Skin of body (tissue), 2 donors: Measurements from ENCODE around the gene IRF8. TPM values are rescaled to one million over a fixed set of nuclear protein-coding genes. Genes with fewer than 3 reads are reported as not detected.
"Not testable (repeated sequence)": the region's sequence is repeated elsewhere in the genome, so short reads cannot be mapped to it uniquely, and the experiment has no call there.

ENCODE experiments used
- DNase-seq: peaks from one replicate; lab custom pipeline; 2025; lab: John Stamatoyannopoulos, UW
- total RNA-seq: library from RNA; depleted of rRNA; stranded (reverse); fragments of >200 nt; gene quantifications from one replicate; pipeline ENCODE4 v1.2.3, GENCODE V29; 2014

Gene IRF8
- total RNA-seq, 1 donor from 2014 or later, result 22.6 TPM

- DNase-seq, result no peak
Observed at GRCh38 chr16:85892760-85893159, 6.2 kb upstream of the IRF8 start.

- DNase-seq, result no peak
Observed at GRCh38 chr16:85894266-85894665, 4.7 kb upstream of the IRF8 start.

GRCh38 chr16:85897382-85897781 is 1.6 kb upstream of the IRF8 start:
- no peak for DNase-seq

GRCh38 chr16:85899444-85899843 is 482 bp downstream of the IRF8 start:
- DNase-seq, result no peak

GRCh38 chr16:85900027-85900792 is 1.2 kb downstream of the IRF8 start:
- DNase-seq, result no peak

- no peak for DNase-seq
Observed at GRCh38 chr16:85901110-85901509, 2.1 kb downstream of the IRF8 start.

- DNase-seq, result no peak
Observed at GRCh38 chr16:85901773-85902365, 2.9 kb downstream of the IRF8 start.

- no peak for DNase-seq
Observed at GRCh38 chr16:85902366-85903155, 3.6 kb downstream of the IRF8 start.

- no peak for DNase-seq
Observed at GRCh38 chr16:85903559-85903958, 4.6 kb downstream of the IRF8 start.

- no peak for DNase-seq
Observed at GRCh38 chr16:85905110-85906095, 6.4 kb downstream of the IRF8 start.

GRCh38 chr16:85906349-85906748 is 7.4 kb downstream of the IRF8 start:
- no peak for DNase-seq

GRCh38 chr16:85907231-85907630 is 8.3 kb downstream of the IRF8 start:
- DNase-seq, result not testable (repeated sequence)

GRCh38 chr16:85908444-85908843 is 9.5 kb downstream of the IRF8 start:
- no peak for DNase-seq

- DNase-seq, result no peak
Observed at GRCh38 chr16:85908889-85909589, 10.1 kb downstream of the IRF8 start.

- DNase-seq, result no peak
Observed at GRCh38 chr16:85909932-85910853, 11.2 kb downstream of the IRF8 start.

GRCh38 chr16:85910854-85911247 is 11.9 kb downstream of the IRF8 start:
- no peak for DNase-seq

GRCh38 chr16:85911251-85911930 is 12.4 kb downstream of the IRF8 start:
- no peak for DNase-seq

GRCh38 chr16:85912211-85912974 is 13.4 kb downstream of the IRF8 start:
- DNase-seq, result peak; percentile 62
